Testis (tissue), 3 donors: Measurements from ENCODE around the gene KRT13. TPM values are rescaled to one million over a fixed set of nuclear protein-coding genes. Genes with fewer than 3 reads are reported as not detected.

Experiments
- DNase-seq: peaks from one replicate; pipeline ENCODE4 v3.0.0-alpha.2; 2019
- H3K27ac ChIP-seq, 2 donors: fragments of 200-600 bp; sonication (generic); one replicate each; pipeline ENCODE4 v1.5.1; 2019
- H3K27me3 ChIP-seq: fragments of 200-600 bp; sonication (generic); one replicate; pipeline ENCODE4 v1.5.1; 2019
- H3K36me3 ChIP-seq: fragments of 200-600 bp; sonication (generic); one replicate; pipeline ENCODE4 v1.5.1; 2017; ENCODE audit warnings: low read depth; ENCODE audit errors: missing control alignments
- H3K4me1 ChIP-seq: fragments of 200-600 bp; sonication (generic); one replicate; pipeline ENCODE4 v1.5.1; 2019
- H3K4me3 ChIP-seq, 2 donors: fragments of 200-600 bp; sonication (generic); one replicate each; pipeline ENCODE4 v1.5.1; 2017 to 2019
- H3K9me3 ChIP-seq: fragments of 200-600 bp; sonication (generic); one replicate; pipeline ENCODE4 v1.5.1; 2017
- POLR2A ChIP-seq: fragments of 450-650 bp; IDR thresholded peaks from one replicate; pipeline ENCODE4 v1.6.1; 2017; ENCODE audit warnings: antibody characterized with exemption, mild to moderate bottlenecking, moderate library complexity
- WGBS, 2 donors: methylation state at CpG; one replicate each; pipeline ENCODE4 v1.1.5; 2018; 5-methylcytosine and 5-hydroxymethylcytosine counted together
- intact Hi-C: fragments of 100-400 bp; cut with DNase I; formaldehyde crosslinking; loops from one replicate; pipeline ENCODE4 v1.15.1; 2023; ENCODE audit warnings: low total_unique reads
- polyA plus RNA-seq: library from polyadenylated mRNA; stranded (reverse); fragments of 350-450 nt; fragmentation: Illumina TruSeq; extraction: RNeasy Lipid Tissue Mini Kit (QIAGEN cat#74804); gene quantifications from one replicate; pipeline ENCODE4 v1.2.3, GENCODE V29; 2014; ENCODE audit warnings: low read depth, low replicate concordance; ENCODE audit not compliant: insufficient read depth
- total RNA-seq, 2 donors: library from RNA; depleted of rRNA; stranded (reverse); fragments of >200 nt; gene quantifications; one replicate each; pipeline ENCODE4 v1.2.3, GENCODE V29; 2016
- TF ChIP-seq, protein P1 (sequence below), 3 experiments: fragments of 450-650 bp in 2 of 3; fragments of 200-600 bp in 1 of 3; sonication (generic) in 1 of 3; IDR thresholded peaks; one replicate each; pipeline ENCODE4 v1.5.1; 2016 to 2019; ENCODE audit warnings: antibody characterized with exemption in 3 of 3, mild to moderate bottlenecking in 2 of 3, moderate library complexity in 1 of 3

KRT13 gene
- total and polyA plus RNA-seq, 3 donors from 2014 or later, result 2.4 to 21.4 (median 7.7) TPM

DNA sequence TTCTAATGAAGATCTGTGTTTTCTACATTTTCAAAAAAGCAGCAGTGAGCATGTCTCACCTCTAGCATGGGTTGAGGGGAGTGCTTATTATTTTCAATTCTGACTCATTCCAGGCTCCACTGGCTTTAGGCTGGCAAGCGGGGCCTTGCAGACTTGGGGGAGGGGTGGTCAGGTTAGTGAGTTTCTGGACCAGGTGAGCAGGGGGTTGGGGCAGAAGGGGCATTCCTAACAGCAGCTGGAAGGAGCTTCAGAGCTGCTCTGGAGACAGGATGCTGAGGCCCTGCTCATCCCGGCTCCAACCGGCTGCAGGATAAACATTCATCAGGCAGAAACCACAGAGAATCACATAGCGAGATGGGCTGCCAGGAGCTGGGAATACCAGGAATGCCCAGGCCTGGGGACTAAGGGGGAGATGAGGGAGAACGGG lies 33.2 kb upstream of the KRT13 start:
- H3K36me3 ChIP-seq, result no peaks in the 10 kb centered on the region
- 73 to 83% methylated on average over 5 of the region's 5 CpGs for WGBS, 2 donors
- DNase-seq, result no peak
- TF ChIP-seq, protein P1, sequence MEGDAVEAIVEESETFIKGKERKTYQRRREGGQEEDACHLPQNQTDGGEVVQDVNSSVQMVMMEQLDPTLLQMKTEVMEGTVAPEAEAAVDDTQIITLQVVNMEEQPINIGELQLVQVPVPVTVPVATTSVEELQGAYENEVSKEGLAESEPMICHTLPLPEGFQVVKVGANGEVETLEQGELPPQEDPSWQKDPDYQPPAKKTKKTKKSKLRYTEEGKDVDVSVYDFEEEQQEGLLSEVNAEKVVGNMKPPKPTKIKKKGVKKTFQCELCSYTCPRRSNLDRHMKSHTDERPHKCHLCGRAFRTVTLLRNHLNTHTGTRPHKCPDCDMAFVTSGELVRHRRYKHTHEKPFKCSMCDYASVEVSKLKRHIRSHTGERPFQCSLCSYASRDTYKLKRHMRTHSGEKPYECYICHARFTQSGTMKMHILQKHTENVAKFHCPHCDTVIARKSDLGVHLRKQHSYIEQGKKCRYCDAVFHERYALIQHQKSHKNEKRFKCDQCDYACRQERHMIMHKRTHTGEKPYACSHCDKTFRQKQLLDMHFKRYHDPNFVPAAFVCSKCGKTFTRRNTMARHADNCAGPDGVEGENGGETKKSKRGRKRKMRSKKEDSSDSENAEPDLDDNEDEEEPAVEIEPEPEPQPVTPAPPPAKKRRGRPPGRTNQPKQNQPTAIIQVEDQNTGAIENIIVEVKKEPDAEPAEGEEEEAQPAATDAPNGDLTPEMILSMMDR (IDR thresholded peaks at IDR 0.05), result no peak
- no peak for TF ChIP-seq POLR2A
- H3K4me3 ChIP-seq, result no peak overlapping the region
- no peaks in the 10 kb centered on the region for H3K9me3 ChIP-seq
- no peaks in the 10 kb centered on the region for H3K4me1 ChIP-seq
- intact Hi-C loops, result no loop called here
- H3K27me3 ChIP-seq, result no peaks in the 10 kb centered on the region
- no peak overlapping the region for H3K27ac ChIP-seq

DNA sequence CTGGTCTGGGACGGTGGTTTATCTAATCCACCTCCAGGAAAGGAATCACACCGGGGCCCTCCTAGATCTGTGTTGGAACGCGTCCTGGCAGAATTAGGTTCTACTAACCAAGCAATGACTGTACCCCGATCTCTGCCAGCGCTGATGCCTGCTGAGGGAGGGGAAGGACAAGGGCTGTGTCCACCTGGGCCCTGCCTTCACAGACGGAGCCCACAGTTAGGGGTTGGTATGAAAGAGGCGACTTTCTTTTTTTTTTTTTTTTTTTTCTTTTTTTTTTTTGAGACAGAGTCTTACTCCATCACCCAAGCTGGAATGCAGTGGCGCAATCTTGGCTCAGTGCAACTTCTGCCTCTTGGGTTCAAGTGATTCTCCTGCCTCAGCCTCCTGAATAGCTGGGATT lies 32.6 kb upstream of the KRT13 start:
- Histone ChIP-seq H3K36me3 (no peaks in the 10 kb centered on the region), H3K4me3 (no peak overlapping the region), H3K27ac (no peak overlapping the region), H3K9me3 (no peaks in the 10 kb centered on the region), H3K27me3 (no peaks in the 10 kb centered on the region), H3K4me1 (no peaks in the 10 kb centered on the region)
- intact Hi-C loops, result no loop called here
- no peak for DNase-seq
- TF ChIP-seq, protein P1 (IDR thresholded peaks at IDR 0.05), result no peak
- TF ChIP-seq POLR2A, result no peak
- WGBS, 2 donors, result 90 to 93% methylated on average over 9 of the region's 9 CpGs

DNA sequence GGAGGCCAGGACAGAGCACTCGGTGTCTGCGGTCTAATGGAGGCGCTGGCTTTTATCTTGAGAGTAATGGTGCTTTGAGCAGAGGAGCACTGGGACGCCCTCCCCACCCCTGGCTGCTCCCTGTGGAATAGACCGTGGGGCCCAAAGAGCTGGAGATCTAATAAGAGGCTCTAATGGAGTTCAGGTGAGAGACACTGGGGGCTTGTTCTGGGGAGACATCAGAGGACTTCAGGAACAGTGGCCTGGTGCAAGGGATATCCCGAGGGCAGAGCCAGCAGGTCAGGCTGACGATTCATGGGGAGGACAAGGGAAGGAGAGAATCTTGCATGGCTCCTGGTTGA lies 32.2 kb upstream of the KRT13 start:
- Histone ChIP-seq H3K9me3 (no peaks in the 10 kb centered on the region), H3K27me3 (no peaks in the 10 kb centered on the region), H3K27ac (no peak overlapping the region), H3K4me3 (no peak overlapping the region), H3K4me1 (no peaks in the 10 kb centered on the region), H3K36me3 (no peaks in the 10 kb centered on the region)
- TF ChIP-seq, protein P1 (IDR thresholded peaks at IDR 0.05), result no peak
- TF ChIP-seq POLR2A, result no peak
- intact Hi-C loops, result no loop called here
- WGBS, 2 donors, result 84 to 96% methylated on average over 7 of the region's 7 CpGs
- DNase-seq, result no peak

DNA sequence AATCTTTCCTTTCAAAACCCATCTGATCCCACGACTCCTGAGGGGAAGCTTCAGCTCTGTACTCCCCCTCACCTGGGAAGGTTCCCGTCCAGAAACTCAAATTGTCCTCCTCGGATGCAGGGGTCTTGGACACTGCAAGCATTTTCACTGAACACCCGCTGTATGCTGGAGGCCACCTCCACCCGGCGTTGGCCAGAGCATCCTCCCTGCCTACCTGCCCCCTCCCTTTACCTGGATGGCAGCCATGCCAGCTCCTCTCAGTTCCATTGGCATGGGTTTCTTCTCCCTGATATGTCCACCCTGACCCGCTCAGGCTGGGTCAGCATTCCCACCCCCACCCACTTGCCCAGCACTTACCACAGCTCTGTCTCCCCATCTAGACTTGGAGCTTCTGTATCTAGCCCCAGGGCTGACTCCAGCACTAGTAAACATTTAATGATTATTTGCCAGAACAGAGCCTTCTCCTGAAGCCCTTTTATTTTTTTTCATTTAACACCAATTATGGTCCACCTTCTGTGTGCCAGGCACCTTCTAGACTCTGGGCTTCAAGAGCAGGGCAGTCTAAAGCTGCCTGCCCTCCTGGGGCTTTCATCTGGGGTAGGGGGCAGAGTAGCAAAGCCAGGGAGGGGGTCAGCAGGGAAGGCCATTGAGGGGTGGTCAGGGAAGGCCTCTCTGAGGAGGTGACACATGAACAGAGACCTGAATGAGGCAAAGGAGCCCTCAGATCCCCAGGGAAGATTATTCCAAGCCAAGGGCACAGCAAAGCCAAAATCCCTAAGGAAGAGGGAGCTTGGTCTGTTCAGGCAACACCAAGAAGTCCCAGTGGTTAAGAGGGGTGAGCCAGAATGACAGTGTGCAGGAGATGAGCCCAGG lies 31.6 kb upstream of the KRT13 start:
- intact Hi-C loops, result no loop called here
- Histone ChIP-seq H3K4me3 (no peak overlapping the region), H3K36me3 (no peaks in the 10 kb centered on the region), H3K27me3 (no peaks in the 10 kb centered on the region), H3K27ac (no peak overlapping the region), H3K9me3 (no peaks in the 10 kb centered on the region), H3K4me1 (no peaks in the 10 kb centered on the region)
- no peak for DNase-seq
- WGBS, 2 donors, result 90 to 92% methylated on average over 6 to 7 of the region's 7 CpGs
- TF ChIP-seq, protein P1 (IDR thresholded peaks at IDR 0.05), result no peak
- no peak for TF ChIP-seq POLR2A
